ENCODE measurements around the gene NIPAL3. TPM values are rescaled to one million over a fixed set of nuclear protein-coding genes. Genes with fewer than 3 reads are reported as not detected.

The NIPAL3 gene
- total RNA-seq: 10 to 100 TPM in 3 of 4 donors, 1 to 10 TPM in 1; 5.1 to 16.4 (median 13.1) TPM

DNA sequence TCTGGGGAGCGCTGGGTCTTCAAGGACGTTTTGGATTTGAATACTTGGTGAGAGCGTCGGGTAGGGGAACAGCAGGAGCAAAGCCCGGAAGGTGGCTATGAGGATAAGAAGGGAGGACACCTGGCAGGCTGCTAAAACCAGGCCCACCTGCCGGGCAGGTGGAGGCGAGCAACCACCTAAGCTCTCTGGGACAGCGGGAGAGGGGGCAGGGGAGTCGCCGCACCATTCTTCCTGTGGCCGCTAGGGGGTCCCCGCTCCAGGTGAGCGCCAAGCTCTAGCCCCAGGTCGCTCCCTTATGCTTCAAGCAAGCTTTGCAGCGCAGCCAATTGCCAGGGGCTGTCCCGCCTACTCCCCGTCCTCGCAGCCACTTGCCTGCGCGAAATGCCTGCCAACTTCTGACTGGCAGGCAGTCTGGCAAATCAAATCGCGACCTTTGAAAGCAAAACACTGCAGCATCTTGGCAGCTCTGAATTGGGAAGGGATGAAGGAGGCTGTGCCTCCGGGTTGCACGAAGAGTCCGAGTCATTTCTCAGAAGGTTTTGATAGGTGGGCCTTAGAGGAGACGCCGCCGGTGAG is at the start of gene NIPAL3:
NIPAL3 (plus strand) TSS at position 469 of the 576 bp plus-strand sequence. CDS start 3,746 bp downstream, outside the sequence.
- no peak for TF ChIP-seq CTCF (IDR thresholded peaks at IDR 0.05; ENCODE audit: low read depth)

GRCh38 chr1:24366707-24367106 is 48.9 kb upstream of the NIPAL3 start:
- no peak for TF ChIP-seq CTCF (IDR thresholded peaks at IDR 0.05; ENCODE audit: low read depth)

DNA sequence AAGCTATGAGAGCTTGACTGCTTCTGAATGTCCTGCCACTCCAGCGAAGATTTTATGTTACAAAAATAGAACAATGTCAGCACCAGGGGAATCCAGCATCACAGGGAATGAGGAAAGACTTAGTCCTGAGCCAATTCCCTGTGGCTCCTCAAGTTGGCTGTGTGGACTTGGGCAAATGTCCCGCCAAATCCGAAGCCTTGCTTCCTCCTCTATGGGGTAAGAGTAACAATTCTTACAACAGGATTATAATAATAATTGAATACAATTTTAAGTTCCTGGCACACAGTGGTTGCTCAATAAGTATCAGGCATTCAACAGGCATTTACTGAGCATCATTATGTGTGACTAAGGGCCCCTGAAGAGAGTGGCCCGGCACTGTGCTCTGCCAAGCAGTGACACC is 46.4 kb upstream of the NIPAL3 start:
- no peak for TF ChIP-seq CTCF (IDR thresholded peaks at IDR 0.05; ENCODE audit: low read depth)

GRCh38 chr1:24369801-24370200 is 45.8 kb upstream of the NIPAL3 start:
- no peak for TF ChIP-seq CTCF (IDR thresholded peaks at IDR 0.05; ENCODE audit: low read depth)

GRCh38 chr1:24373044-24373443 is 42.6 kb upstream of the NIPAL3 start:
- TF ChIP-seq CTCF (IDR thresholded peaks at IDR 0.05; ENCODE audit: low read depth): no peak

GRCh38 chr1:24373710-24374109 is 41.9 kb upstream of the NIPAL3 start:
- TF ChIP-seq CTCF (IDR thresholded peaks at IDR 0.05; ENCODE audit: low read depth): no peak

GRCh38 chr1:24374891-24375786 is 40.5 kb upstream of the NIPAL3 start:
- no peak for TF ChIP-seq CTCF (IDR thresholded peaks at IDR 0.05; ENCODE audit: low read depth)
